GM19468 (cell line): ENCODE data around the gene KIF3A.

Experiments used
- ATAC-seq: cut with Tn5 transposase; IDR thresholded peaks from one replicate; pipeline ENCODE4 v1.9.1; 2021; ENCODE audit warnings: mild to moderate bottlenecking, moderate library complexity, moderate number of reproducible peaks; ENCODE audit not compliant: unreplicated experiment; ENCODE audit errors: extremely low read depth

The KIF3A gene

DNA sequence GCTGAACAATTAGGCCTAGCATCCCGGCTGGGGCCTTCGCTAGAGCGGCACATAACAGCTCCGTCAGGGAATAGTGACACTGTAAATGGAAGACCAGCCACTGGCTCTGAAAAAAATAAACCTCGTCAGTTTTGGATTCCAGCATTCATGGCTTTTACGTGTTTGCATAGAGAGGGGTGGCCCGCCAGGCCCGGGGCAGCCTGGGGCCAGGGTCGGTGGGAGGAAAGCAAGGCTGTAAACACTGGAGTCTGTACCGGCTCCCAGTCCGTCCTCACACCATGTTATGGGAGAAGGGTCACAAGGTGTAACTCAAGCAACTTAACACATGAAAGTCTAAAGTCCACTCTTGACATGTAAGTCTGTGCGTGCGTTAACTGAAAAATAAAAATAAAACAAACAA lies 21.1 kb upstream of the KIF3A start:
- no peak for ATAC-seq

DNA sequence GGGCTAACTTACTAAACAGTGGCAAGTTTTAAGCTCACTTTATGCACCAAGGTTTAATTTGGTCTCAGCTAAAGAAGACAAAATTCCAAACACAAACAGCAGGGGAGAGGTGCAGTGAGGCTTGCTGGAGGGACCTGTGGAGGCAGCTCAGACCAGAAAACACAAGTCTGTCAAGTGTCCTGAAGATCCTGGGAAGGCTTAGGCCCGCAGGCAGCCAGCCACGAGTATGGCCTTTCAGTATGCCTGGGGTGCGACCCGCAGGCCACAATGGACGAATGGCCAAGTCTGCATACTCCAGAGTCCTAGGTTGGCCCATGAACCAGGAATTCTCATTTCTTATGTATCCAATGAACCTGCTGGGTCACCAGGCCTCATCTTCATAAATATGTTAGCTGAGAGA lies 19.2 kb upstream of the KIF3A start:
- ATAC-seq: no peak

DNA sequence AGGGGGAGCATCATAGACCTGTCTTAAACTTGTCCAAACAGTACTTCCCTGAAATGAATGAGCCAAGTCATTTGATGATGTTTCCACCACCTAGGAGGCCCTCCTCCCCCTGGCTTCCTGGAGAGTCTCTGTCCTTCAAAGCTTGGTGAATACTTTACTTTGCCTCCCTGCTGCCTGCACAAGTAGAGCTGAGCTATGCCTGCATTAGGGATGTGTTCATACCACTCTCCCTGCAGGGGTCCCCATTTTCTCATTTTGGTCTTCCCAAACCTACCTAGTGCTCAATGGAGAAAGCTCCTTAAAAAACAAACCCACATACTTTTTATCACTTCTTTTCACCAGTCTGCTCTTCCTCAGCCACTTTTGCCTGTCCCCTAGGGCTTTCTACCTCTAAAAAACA lies 17.6 kb upstream of the KIF3A start:
- no peak for ATAC-seq

DNA sequence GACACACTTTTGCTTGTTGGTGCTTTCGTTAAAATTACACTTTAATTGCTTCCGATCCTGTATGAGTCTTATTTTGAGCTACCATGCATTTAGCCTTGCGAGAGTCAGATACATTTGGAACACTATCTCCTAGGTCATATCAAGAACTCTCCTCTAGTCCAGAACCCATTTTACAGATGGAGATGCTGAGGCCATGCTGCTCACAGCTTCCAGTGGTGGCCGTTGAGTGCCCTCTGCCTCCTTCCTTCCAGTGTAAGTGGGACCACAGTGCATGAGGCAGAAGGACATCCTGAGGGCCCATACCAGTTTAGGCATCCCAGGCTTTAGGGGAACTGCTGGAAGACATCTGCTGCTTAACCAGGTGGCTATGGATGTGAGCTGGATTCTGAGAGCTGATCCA lies 16.8 kb upstream of the KIF3A start:
- ATAC-seq: no peak

DNA sequence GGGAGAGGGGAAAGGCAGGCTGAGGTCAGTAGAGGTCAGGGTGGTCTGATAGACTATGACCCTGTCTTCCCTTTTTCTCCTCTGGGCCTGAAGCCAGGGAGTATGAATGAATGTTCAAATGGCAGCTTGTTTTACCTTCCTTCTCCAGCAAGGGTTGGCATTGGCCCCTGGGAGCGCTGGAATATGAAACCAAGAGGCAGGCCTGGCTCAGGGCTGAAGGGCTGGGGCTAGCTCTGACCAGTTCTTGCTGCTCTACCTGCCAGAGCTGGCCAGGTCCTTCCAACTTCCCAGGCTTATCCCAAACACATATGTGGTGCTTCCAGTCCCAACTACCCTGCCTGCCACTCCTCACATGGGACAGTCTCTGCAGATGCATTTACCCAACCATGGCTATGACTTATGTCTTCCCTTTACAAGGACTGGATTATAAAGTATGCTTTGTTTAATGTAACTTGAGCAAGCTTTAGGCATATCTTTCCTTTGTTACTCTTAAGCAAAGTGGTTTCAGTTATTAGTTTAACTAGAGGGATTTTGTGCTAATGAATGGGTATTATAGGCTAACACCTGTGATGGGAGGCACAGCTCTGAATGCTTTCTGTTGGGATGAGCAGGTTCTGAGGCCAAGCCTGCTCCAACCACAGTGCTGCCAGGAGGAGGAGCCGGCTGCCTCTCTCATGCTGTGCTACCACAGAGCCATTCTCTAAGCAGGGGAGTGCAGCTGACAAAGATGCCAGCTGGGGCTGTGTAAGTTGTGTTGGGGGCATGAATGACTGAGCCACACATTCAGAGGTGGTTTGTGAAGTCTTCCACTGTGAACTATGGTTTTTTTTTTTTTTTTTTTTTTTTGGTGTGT lies 16.0 kb upstream of the KIF3A start:
- ATAC-seq: no peak

- ATAC-seq: no peak
Observed at GRCh38 chr5:132752581-132753125, 15.3 kb upstream of the KIF3A start.

GRCh38 chr5:132751971-132752580 lies 14.7 kb upstream of the KIF3A start:
- ATAC-seq: no peak

GRCh38 chr5:132751444-132751843 lies 14.1 kb upstream of the KIF3A start:
- ATAC-seq: no peak

DNA sequence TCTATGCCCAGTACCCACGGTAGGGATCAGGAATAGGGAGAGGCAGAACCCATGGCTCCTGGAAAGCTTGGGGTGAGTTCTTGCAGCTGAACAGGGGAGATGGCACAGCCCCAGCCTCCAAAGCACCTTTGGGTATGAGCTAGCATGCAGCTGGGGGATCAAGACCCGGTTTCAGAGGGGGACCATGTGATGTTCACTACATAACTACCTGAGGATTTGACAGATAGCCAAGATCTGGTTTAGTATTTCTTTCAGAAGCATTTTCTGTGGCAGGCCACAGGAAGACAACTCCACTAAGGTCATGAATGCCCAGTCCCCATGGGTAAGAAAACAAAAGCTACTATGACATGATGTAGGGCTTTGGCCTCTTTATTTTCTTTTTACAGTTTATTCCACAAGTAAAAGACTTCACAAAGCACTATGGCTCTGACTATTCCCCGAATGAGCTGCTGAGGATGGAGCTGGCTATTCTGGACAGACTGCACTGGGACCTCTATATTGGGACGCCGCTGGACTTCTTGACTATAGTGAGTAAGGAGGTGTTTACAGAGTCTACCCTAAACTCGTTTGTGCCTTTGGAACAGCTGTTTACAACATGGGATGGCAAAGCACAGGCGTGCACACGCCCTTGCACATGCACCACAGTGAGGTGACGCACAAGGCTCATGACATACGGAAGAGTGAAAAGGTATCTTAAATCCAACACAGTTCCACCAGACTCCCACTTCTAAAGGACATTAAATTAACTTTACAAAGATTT lies 13.3 kb upstream of the KIF3A start:
- no peak for ATAC-seq

DNA sequence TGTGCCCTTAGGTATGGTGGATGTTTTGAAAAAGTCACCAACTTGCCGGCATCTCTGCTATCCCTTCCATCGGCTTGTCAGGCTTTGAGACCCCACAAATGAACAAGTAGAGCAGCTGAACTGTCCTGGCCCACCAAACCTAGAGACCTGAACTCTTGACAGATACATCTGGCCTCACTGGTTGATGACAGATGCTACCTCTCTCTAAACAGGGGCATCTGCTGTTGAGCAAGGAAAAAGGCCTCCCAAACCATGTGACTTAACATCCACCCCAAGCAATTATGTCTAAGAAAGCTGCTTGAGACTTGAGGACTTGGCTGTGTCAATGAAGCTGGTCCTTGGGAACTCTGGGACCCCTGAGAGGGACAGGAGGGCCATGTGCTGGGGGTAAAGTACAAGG lies 12.2 kb upstream of the KIF3A start:
- no peak for ATAC-seq

GRCh38 chr5:132748522-132749000 lies 11.2 kb upstream of the KIF3A start:
- ATAC-seq: no peak

DNA sequence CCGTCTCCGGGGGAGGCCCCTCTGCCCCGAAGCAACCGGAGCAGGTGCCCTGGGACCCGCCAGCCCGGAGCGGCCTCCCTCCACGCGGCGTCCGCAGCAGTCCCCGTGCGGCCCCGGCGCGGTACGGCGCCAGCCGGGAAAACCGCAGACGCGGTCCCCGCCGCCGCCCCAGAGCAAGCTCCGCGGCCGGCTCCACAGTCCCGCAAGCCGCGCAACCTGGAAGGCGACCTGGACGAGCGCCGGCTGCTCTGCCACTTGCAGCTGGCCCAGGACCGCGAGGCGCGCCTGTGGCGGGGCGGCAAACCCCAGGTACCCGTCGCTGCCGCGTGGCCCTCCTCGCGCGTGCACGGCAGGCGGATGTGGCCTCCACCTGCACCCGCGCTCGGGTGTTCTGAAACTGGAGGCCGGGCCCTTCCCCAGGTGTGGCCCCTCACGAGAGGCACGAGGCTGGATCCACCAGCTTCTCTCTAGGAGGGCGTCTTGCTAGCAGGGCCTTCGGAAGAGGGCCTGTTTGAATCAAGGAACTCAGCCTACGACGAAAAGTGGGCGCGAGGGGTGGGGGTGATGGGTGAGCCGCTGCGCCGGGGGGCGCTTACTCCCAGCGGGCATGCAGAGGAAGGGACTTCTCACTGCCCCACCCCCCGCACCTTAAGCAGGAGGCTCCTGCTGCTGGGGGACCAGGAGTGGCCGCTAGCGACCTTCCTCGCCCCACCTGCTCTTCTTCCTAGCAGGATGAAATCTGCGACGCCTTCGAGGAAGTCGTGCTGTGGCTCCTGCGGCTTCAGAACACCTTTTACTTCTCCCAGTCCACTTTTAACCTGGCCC lies 10.5 kb upstream of the KIF3A start:
- ATAC-seq: no peak

DNA sequence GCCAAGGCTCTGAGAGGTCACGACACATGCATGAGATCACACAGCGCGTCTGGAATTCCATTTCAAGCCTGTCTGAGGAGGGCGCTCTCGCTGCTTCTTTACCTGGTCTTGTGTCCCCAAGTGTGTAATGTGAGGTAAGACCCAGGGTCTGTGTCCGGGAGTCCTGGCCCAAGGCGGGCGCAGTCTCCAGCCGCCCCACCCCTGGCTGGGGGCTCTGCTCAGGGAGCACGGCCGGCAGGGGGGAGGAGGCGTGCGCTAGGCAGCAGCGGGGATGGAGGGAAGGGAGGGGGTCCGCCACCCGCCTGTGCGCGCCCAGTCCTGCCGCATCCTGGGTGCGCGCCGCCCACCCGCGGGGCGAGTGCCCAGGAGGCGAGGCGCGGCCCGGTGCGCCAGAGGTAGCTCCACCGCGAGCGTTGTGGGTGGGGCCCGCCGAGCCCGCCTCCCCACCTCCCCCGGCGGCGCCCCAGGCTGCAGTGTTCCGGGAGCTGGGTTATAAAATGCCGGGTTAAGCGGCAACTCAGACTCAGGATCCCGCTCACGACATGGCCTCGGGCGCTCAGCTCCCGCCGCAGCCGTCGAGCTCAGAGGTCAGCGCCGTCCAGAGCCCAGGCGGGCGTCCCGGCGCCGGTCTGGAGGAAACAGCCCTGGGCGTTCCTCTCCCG lies 9.7 kb upstream of the KIF3A start, which contains the start of gene CCNI2:
CCNI2 (plus strand) TSS at position 473 of the 662 bp plus-strand sequence; CDS start at position 543, 70 bp downstream.
- no peak for ATAC-seq

DNA sequence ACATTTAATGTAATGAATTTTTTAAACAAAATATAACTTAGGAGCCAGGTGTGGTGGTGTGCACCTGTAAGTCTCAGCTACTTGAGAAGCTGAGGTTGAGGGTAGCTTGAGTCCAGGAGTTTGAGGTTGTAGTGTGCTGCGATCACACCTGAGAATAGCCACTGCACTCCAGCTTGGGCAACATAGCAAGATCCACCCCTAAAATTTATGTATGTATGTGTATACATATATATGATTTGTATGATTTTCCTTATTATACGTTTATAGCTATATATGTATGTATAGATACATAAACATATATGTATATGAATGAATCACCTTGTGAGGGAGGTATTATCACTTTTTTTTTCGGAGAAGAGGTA lies 9.2 kb upstream of the KIF3A start:
- ATAC-seq: no peak

DNA sequence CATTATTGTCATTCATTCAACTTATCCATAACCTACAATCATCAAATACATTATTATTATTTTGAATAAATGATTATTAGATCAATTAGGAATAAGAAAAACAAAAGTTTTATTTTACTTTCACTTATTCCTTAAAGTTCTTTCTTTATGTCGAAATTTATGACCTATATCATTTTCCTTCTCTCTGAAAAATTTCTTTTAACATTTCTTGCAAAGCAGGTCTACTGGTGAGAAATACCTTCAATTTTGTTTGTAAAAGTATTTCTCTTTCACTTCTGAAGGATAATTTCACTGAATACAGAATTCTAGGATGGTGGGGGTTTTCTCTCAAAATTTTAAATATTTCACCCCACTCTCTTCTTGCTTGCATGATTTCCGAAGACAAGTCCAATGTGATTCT lies 7.3 kb upstream of the KIF3A start:
- ATAC-seq: no peak

DNA sequence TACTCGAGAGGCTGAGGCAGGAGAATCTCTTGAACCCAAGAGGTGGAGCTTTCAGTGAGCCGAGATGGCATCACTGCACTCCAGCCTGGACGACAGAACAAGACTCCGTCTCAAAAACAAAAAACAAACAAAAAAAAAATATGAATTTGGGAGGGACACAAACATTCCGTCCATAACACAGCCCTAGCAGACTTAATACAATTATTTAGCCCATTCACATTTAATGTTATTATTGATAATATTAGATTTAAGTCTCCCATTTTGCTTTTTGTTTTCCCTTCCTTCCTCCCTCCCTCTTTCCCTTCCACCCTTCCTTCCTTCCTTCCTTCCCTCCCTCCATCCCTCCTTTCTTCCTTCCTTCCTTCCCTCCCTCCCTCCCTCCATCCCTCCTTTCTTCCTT lies 5.3 kb upstream of the KIF3A start:
- ATAC-seq: no peak

DNA sequence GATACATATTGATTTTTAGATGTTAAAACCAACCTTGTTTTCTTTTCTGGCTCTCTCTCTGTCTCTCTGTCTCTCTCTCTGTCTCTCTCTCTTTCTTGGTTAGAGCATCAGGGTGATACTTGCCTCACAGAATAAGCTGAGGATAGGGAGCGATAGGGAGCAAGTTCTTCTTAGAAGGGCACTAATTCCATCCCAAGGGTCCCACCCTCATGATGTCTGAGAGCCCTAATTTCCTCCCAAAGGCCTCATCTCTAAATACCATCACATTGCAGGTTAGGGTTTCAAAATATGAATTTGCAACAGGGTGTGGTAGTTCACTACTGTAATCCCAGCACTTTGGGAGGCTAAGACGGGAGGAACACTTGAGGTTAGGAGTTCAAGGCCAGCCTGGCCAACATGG lies 4.8 kb upstream of the KIF3A start:
- no peak for ATAC-seq

GRCh38 chr5:132739232-132739631 lies 1.9 kb upstream of the KIF3A start:
- ATAC-seq: no peak

DNA sequence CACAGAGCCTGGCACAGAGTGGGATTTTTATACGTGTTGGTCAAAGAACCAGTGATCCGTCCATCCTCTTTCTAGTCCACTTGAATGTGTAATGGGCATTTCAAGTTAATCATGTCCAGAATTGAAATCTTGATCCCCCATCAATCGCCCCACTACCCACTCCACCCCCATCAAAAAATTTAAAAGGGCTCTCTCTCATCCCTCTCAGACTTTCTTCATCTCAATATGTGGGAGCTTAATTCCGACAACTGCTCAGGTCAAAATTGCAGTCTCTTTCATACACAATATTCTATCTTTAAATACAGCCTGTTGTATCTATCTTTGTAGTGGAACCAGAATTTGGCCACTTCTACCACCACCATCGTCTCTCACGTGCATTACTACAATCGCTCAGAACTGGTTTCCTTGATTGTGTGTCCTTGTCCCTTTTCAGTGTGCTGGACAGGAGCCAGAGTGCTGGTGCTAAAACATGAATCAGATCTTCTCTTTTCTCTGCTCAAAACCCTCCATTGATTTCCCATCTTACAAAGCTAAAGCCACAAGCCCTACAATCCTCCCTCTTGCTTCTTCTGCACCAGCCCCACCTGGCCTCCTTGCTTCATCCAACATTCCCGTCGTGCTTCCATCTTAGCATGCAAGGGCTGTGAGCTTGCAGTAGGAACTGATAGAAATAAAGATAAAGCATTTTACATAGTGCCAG lies 786 bp upstream of the KIF3A start:
- ATAC-seq: no peak
